ENCODE measurements around the gene S100A2. TPM values are rescaled to one million over a fixed set of nuclear protein-coding genes. Genes with fewer than 3 reads are reported as not detected.

Gene S100A2
- total RNA-seq, 2 experiments from 2014 or later, result 0.50 TPM; not detected in 1

GRCh38 chr1:153613406-153613805 lies 47.8 kb upstream of the S100A2 start:
- no peak overlapping the region for H3K4me3 Mint-ChIP-seq
- POLR2A ChIA-PET, result no interaction called here
- peaks cover 5% of the 10 kb centered on the region for H3K4me1 Mint-ChIP-seq (ENCODE audit: low read depth)
- DNase-seq (no peak), ATAC-seq (no peak)
- no peaks in the 10 kb centered on the region for H3K9me3 Mint-ChIP-seq
- CTCF ChIA-PET, result interaction anchor here (1.1 to 8.0 kb wide), 5 partner anchors 9 to 260 kb away, joined by 3 to 88 read pairs (median 3); no protein-coding TSS in a partner anchor
- no peak overlapping the region for H3K27ac Mint-ChIP-seq
- intact Hi-C loops (cut with micrococcal nuclease), result no loop called here
- no peaks in the 10 kb centered on the region for H3K27me3 Mint-ChIP-seq
- no peaks in the 10 kb centered on the region for H3K36me3 Mint-ChIP-seq (ENCODE audit: low read depth)
- TF ChIP-seq CTCF (IDR thresholded peaks at IDR 0.05), result no peak

GRCh38 chr1:153612755-153613331 lies 47.2 kb upstream of the S100A2 start, which contains the start of gene S100A16:
Gene S100A16 (minus strand): TSS chr1:153613137. CDS start chr1:153608151, 4,986 bp downstream.
- DNase-seq, result no peak
- Mint-ChIP-seq H3K4me3 (no peak within 1 kb of the TSS), H3K27ac (no peak within 1 kb of the TSS), H3K27me3 (no peaks in the 10 kb centered on the region), H3K4me1 (ENCODE audit: low read depth) (peaks cover 5% of the 10 kb centered on the region), H3K9me3 (no peaks in the 10 kb centered on the region), H3K36me3 (ENCODE audit: low read depth) (no peaks in the 10 kb centered on the region)
- ATAC-seq, result no peak
- intact Hi-C loops (cut with micrococcal nuclease), result no loop called here
- no peak for TF ChIP-seq CTCF (IDR thresholded peaks at IDR 0.05)
- POLR2A ChIA-PET, result no interaction called here
- CTCF ChIA-PET, result interaction anchor here (8.0 kb wide), 1 partner anchor 102 kb away, joined by 88 read pairs; no protein-coding TSS in a partner anchor

- Mint-ChIP-seq H3K9me3 (no peaks in the 10 kb centered on the region), H3K4me3 (no peak overlapping the region), H3K36me3 (ENCODE audit: low read depth) (no peaks in the 10 kb centered on the region), H3K27ac (no peak overlapping the region), H3K4me1 (ENCODE audit: low read depth) (peaks cover 5% of the 10 kb centered on the region), H3K27me3 (no peaks in the 10 kb centered on the region)
- ChIA-PET POLR2A (no interaction called here), CTCF (interaction anchor here (0.9 kb wide), 1 partner anchor 41 kb away, joined by 4 read pairs; no protein-coding TSS in a partner anchor)
- TF ChIP-seq CTCF (IDR thresholded peaks at IDR 0.05), result no peak
- DNase-seq (no peak), ATAC-seq (no peak)
- intact Hi-C loops (cut with micrococcal nuclease), result no loop called here
These were observed 46.6 kb upstream of the S100A2 start for GRCh38 chr1:153612111-153612754.

- intact Hi-C loops (cut with micrococcal nuclease), result no loop called here
- TF ChIP-seq CTCF (IDR thresholded peaks at IDR 0.05), result no peak
- Mint-ChIP-seq H3K4me3 (no peak overlapping the region), H3K27ac (no peak overlapping the region), H3K9me3 (no peaks in the 10 kb centered on the region), H3K36me3 (ENCODE audit: low read depth) (no peaks in the 10 kb centered on the region), H3K27me3 (no peaks in the 10 kb centered on the region), H3K4me1 (ENCODE audit: low read depth) (peaks cover 5% of the 10 kb centered on the region)
- ChIA-PET CTCF (interaction anchor here (0.6 to 2.2 kb wide), 4 partner anchors 38 to 102 kb away, joined by 3 to 9 read pairs (median 4); no protein-coding TSS in a partner anchor), POLR2A (no interaction called here)
- DNase-seq (no peak), ATAC-seq (no peak)
These were observed 45.7 kb upstream of the S100A2 start for GRCh38 chr1:153611356-153611755.

- TF ChIP-seq CTCF (IDR thresholded peaks at IDR 0.05), result no peak
- H3K4me1 Mint-ChIP-seq (ENCODE audit: low read depth), result peaks cover 2% of the 10 kb centered on the region
- H3K36me3 Mint-ChIP-seq (ENCODE audit: low read depth), result no peaks in the 10 kb centered on the region
- CTCF ChIA-PET, result interaction anchor here (0.7 to 2.2 kb wide), 3 partner anchors 38 to 100 kb away, joined by 3 to 9 read pairs (median 4); no protein-coding TSS in a partner anchor
- DNase-seq (no peak), ATAC-seq (no peak)
- no peaks in the 10 kb centered on the region for H3K27me3 Mint-ChIP-seq
- no peak overlapping the region for H3K27ac Mint-ChIP-seq
- H3K4me3 Mint-ChIP-seq, result no peak overlapping the region
- POLR2A ChIA-PET, result interaction anchor here (0.5 kb wide), 1 partner anchor 36 kb away, joined by 3 read pairs; no protein-coding TSS in a partner anchor
- H3K9me3 Mint-ChIP-seq, result no peaks in the 10 kb centered on the region
- intact Hi-C loops (cut with micrococcal nuclease), result no loop called here
These were observed 45.2 kb upstream of the S100A2 start for GRCh38 chr1:153610811-153611301.

Data from activated CD8-positive, alpha-beta T cell treated with anti-CD3 and anti-CD28 coated beads for 36 hours (primary cell).